ENCODE data around the gene TAS2R1. TPM values are rescaled to one million over a fixed set of nuclear protein-coding genes. Genes with fewer than 3 reads are reported as not detected.
A peak's percentile ranks its signal among the peaks of the same experiment; 100 is the strongest.

Gene TAS2R1
- total RNA-seq, 4 donors from 2014 or later: not detected

DNA sequence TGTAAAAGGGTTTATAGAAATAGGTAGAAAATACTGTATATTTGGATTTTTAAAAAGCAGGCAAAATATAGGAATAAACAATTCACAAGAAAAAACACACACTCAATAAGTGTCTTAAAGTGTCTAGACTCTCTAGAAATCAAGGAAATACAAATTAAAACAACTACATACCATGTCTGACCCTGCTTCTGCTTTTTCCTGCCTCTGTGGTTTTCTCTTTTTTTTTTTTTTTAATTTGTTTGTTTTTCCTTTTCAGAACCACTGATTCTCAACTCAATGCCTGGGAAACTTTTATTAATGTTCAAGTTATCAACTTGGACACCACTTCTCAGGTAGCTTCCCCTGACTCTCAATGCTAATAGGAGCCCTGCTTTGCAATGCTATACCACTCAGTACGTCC is 25.5 kb upstream of the TAS2R1 start:
- DNase-seq (ENCODE audit: low spot score) (no peak), ATAC-seq (ENCODE audit: low FRiP score) (no peak)
- TF ChIP-seq, protein P1, sequence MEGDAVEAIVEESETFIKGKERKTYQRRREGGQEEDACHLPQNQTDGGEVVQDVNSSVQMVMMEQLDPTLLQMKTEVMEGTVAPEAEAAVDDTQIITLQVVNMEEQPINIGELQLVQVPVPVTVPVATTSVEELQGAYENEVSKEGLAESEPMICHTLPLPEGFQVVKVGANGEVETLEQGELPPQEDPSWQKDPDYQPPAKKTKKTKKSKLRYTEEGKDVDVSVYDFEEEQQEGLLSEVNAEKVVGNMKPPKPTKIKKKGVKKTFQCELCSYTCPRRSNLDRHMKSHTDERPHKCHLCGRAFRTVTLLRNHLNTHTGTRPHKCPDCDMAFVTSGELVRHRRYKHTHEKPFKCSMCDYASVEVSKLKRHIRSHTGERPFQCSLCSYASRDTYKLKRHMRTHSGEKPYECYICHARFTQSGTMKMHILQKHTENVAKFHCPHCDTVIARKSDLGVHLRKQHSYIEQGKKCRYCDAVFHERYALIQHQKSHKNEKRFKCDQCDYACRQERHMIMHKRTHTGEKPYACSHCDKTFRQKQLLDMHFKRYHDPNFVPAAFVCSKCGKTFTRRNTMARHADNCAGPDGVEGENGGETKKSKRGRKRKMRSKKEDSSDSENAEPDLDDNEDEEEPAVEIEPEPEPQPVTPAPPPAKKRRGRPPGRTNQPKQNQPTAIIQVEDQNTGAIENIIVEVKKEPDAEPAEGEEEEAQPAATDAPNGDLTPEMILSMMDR (IDR thresholded peaks at IDR 0.05): no peak

DNA sequence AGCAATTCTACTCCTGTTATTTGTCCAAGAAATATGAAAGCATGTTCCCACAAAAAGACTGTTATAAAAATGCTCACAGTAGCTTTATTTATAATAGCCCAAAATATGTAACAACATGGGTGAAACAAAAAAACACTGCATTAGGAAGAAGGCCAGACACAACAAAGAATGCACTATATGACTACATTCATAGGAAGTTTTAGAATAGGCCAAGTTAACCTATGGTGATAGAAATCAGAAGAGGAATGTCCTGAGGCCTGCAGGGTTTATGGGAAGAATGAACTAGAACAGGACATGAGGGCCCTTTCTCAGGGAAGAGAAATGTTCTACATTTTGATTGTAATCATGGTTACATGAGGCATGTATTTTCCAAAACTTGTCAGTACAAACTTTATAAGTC is 24.7 kb upstream of the TAS2R1 start:
- ATAC-seq (ENCODE audit: low FRiP score): no peak
- no peak for DNase-seq (ENCODE audit: low spot score)

DNA sequence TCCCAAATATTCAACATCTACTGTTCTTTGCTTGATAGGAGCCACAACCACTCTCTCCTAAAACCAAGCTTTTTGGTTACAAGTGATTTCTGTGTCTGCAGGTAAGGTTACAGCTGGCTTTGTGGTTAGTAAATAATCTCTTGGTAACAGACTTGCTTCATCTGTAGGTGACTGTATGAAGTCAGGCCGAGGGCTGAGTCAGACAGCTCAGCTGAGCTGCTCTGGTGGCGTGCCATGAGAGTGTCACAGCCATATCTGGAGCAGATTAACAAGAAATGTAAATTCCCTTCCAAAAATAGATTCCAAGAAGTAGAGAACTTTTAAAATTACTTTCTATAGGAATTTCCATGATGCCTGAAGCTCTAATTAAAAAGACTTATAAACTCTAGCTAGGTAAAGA is 23.7 kb upstream of the TAS2R1 start:
- TF ChIP-seq, protein P1 (IDR thresholded peaks at IDR 0.05): no peak
- DNase-seq (ENCODE audit: low spot score): no peak
- ATAC-seq (ENCODE audit: low FRiP score): peak; percentile 81

More for the DNA sequence above, 24.7 kb upstream of the TAS2R1 start:
- TF ChIP-seq, protein P1 (IDR thresholded peaks at IDR 0.05): no peak

DNA sequence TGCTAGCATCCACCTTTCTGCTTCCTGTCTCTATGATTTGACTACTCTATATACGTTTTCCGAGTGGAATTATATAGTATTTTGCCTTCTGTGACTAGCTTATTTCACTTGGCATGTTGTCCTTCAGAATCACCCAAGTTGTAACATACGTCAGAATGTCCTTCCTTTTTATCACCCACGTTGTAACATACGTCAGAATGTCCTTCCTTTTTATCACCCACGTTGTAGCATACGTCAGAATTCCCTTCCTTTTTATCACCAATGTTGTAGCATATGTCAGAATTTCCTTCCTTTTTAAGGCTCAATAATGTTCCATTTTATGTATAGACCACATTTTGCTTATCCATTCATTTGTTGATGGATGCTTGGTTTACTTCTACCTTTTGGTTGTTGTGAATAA is 22.9 kb upstream of the TAS2R1 start:
- DNase-seq (ENCODE audit: low spot score) (no peak), ATAC-seq (ENCODE audit: low FRiP score) (no peak)
- TF ChIP-seq, protein P1 (IDR thresholded peaks at IDR 0.05): no peak

DNA sequence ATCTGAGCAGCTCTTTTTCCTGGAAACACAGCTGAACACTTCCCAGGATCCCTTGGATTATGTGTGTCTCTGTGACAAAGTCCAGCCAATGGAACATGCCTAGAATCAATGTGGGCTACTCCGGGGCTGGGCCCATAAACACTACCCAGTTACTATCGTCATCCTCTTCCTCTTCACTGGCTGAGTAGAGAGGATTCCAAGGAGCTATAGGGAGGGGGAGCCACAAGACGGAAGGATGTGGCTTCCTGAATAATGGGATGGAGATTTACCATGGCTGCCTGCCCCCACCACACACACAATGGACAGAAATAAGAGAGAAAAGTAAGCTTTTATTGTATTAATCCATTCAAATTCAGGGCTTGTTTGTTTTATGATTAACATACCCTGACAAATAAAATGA is 22.1 kb upstream of the TAS2R1 start:
- no peak for ATAC-seq (ENCODE audit: low FRiP score)
- DNase-seq (ENCODE audit: low spot score): no peak
- TF ChIP-seq, protein P1 (IDR thresholded peaks at IDR 0.05): no peak

DNA sequence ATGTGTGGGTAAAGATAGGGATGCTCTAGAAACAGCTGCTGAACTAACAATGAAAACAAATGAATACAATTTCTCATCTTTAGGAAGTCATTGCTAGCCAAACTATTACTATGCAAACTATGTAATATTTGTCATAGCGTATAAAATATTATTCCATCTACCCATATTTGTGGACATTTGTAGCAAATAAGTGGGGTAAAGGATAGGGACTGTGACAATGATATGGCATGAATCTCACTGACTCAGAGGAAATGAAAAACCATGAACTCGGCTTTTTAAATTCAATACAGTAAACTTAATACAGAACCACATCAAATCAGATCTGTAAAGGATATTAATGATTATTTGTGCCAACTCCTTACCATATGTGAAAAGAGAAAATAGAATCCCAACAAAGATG is 16.7 kb upstream of the TAS2R1 start:
- TF ChIP-seq, protein P1 (IDR thresholded peaks at IDR 0.05): no peak
- DNase-seq (ENCODE audit: low spot score) (no peak), ATAC-seq (ENCODE audit: low FRiP score) (no peak)

DNA sequence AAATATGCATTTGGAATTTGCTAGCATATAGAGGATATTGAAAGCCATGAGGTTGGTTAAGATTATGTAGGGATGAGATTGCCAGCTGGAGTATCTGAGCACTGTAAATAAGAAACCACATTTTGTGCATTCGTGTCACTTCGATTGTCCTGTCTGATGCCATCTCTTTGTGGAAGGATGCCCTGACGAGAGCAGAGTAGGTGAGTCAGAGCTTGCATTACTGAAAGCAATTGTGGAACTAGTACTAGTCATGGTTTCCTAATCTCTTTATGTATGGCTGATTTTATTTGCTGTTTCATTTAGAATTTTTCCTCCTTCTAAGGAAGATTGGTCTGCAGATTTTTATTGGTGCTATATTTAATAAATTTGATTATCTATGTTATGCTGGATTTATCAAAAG is 14.5 kb upstream of the TAS2R1 start:
- ATAC-seq (ENCODE audit: low FRiP score) (no peak), DNase-seq (ENCODE audit: low spot score) (no peak)
- TF ChIP-seq, protein P1 (IDR thresholded peaks at IDR 0.05): no peak
